Spleen (tissue), 11 donors: ENCODE results near the gene TBL3. TPM values are rescaled to one million over a fixed set of nuclear protein-coding genes. Genes with fewer than 3 reads are reported as not detected.
A peak's percentile ranks its signal among the peaks of the same experiment; 100 is the strongest.

Experiments
- DNase-seq: peaks from one replicate; pipeline ENCODE4 v3.0.0-alpha.2; 2020
- H3K27ac ChIP-seq, 8 donors: fragments of 200-600 bp; sonication (generic) in 7 of 8; 1 replicate in 4 of 8; 2 replicates in 4 of 8; pipeline versions ENCODE4 v1.5.0 to v1.8.0; 2016 to 2021; ENCODE audit warnings: inconsistent platforms in 4 of 8, mild to moderate bottlenecking in 4 of 8, moderate library complexity in 1 of 8
- H3K27me3 ChIP-seq, 7 donors: fragments of 200-600 bp; sonication (generic) in 6 of 7; replicated peaks in 1 of 7; 1 replicate in 4 of 7; 2 replicates in 3 of 7; pipeline versions ENCODE4 v1.5.0 to v1.8.0; 2016 to 2021; ENCODE audit warnings: inconsistent platforms in 3 of 7, mild to moderate bottlenecking in 1 of 7
- H3K36me3 ChIP-seq, 6 donors: fragments of 200-600 bp; sonication (generic) in 5 of 6; 1 replicate in 4 of 6; 2 replicates in 2 of 6; pipeline versions ENCODE4 v1.5.0 to v1.8.0; 2016 to 2021; ENCODE audit warnings: inconsistent platforms in 2 of 6
- H3K4me1 ChIP-seq, 6 donors: fragments of 200-600 bp; sonication (generic) in 5 of 6; 1 replicate in 3 of 6; 2 replicates in 3 of 6; pipeline versions ENCODE4 v1.5.0 to v1.8.0; 2016 to 2021; ENCODE audit warnings: inconsistent platforms in 3 of 6
- H3K4me3 ChIP-seq, 8 donors: fragments of 200-600 bp; sonication (generic) in 7 of 8; 1 replicate in 4 of 8; 2 replicates in 4 of 8; pipeline versions ENCODE4 v1.5.0 to v1.8.0; 2016 to 2021; ENCODE audit warnings: inconsistent platforms in 4 of 8, mild to moderate bottlenecking in 4 of 8, moderate library complexity in 2 of 8
- H3K9me3 ChIP-seq, 8 donors: fragments of 200-600 bp; sonication (generic) in 7 of 8; 1 replicate in 4 of 8; 2 replicates in 4 of 8; pipeline versions ENCODE4 v1.5.0 to v1.8.0; 2016 to 2021; ENCODE audit warnings: inconsistent platforms in 4 of 8
- CTCF ChIP-seq, 11 experiments: fragments of 200-600 bp in 7 of 11; fragments of 450-650 bp in 4 of 11; sonication (generic) in 4 of 11; IDR thresholded peaks in 8 of 11; conservative IDR thresholded peaks in 3 of 11; 1 replicate in 7 of 11; 2 replicates in 4 of 11; pipeline versions ENCODE4 v1.4.0 to v1.8.0; 2016 to 2021; ENCODE audit warnings: antibody characterized with exemption in 11 of 11, inconsistent platforms in 4 of 11, mild to moderate bottlenecking in 1 of 11
- POLR2A ChIP-seq, 3 donors: fragments of 450-650 bp; IDR thresholded peaks; one replicate each; pipeline ENCODE4 v1.5.1; 2017; ENCODE audit warnings: antibody characterized with exemption in 3 of 3, mild to moderate bottlenecking in 1 of 3
- POLR2AphosphoS5 ChIP-seq, 3 donors: sonication (generic); formaldehyde crosslinking; IDR thresholded peaks; one replicate each; pipeline ENCODE4 v1.5.1; 2017; ENCODE audit warnings: antibody characterized with exemption in 3 of 3
- WGBS, 5 donors: extraction: QIAGEN DNeasy Blood & Tissue Kit in 3 of 5; methylation state at CpG; one replicate each; pipeline versions ENCODE4 v1.1.5 to v1.1.7; 2013 to 2018; 5-methylcytosine and 5-hydroxymethylcytosine counted together
- intact Hi-C: fragments of 100-400 bp; cut with DNase I; formaldehyde crosslinking; loops from one replicate; pipeline ENCODE4 v1.15.0; 2023; ENCODE audit warnings: low total_unique reads
- polyA plus RNA-seq, 3 donors: library from polyadenylated mRNA; stranded (reverse); fragments of 200-250 nt; gene quantifications; one replicate each; pipeline ENCODE4 v1.2.1, GENCODE V29; 2013
- total RNA-seq, 7 donors: library from RNA; depleted of rRNA in 3 of 7; stranded (reverse); fragments of >200 nt in 3 of 7; fragmentation: NEBNext Ultra II Directional in 4 of 7; extraction: Animal tissue kit (Norgen Biotek cat#: 25700) in 4 of 7; gene quantifications; one replicate each; pipeline versions ENCODE4 v1.1.0 to v1.2.1, GENCODE V29; 2016 to 2021
- donor health status: healthy with polysubstance abuse.
- donor health status: DM: no; HTN: no; CAD: no; lungs with moderate emphysema.
- donor health status: DM: no; HTN: no; CAD: no.
- donor health status: Bipolar disorder and iron deficiency.
- donor health status: healthy.
- donor health status: DM: no; HTN: no; CAD: no.
- donor health status: DM: yes; HTN: yes; CAD: no.

TBL3 gene
- total and polyA plus RNA-seq, 10 donors: 20.6 to 54.2 (median 29.3) TPM

- H3K36me3 ChIP-seq: peaks cover 0 to 15% (median 0%) of the 10 kb centered on the region in 6 donors
- peaks cover 0 to 48% (median 7%) of the 10 kb centered on the region in 7 donors for H3K27me3 ChIP-seq
- peak overlapping the region; percentile 43 to 87 (median 69) for H3K4me3 ChIP-seq
- intact Hi-C loops: loop anchor here (5.0 kb wide), 1 partner anchor 125 kb away; no protein-coding TSS in a partner anchor
- WGBS, 5 donors: 7 to 10% (median 8%) methylated on average over 18 to 76 of the region's 76 CpGs
- peak; percentile 80 for DNase-seq
- TF ChIP-seq POLR2AphosphoS5 (IDR thresholded peaks at IDR 0.05): peak in 1 of 3 donors; percentile 19
- no peak for TF ChIP-seq POLR2A (IDR thresholded peaks at IDR 0.05)
- no peak for TF ChIP-seq CTCF (IDR thresholded peaks at IDR 0.05 in 8 of 11, conservative IDR thresholded peaks at IDR 0.05 in 3 of 11)
- peaks cover 24 to 98% (median 83%) of the 10 kb centered on the region in 6 donors for H3K4me1 ChIP-seq
- H3K27ac ChIP-seq: peak overlapping the region in 7 of 8 donors; percentile 63 to 90 (median 87)
- H3K9me3 ChIP-seq: no peaks in the 10 kb centered on the region
Measured at GRCh38 chr16:2027024-2028010, 55.5 kb downstream of the TBL3 start.

- Histone ChIP-seq H3K4me3 (peak overlapping the region; percentile 43 to 87 (median 69)), H3K4me1 (peaks cover 19 to 98% (median 84%) of the 10 kb centered on the region in 6 donors)
Measured at GRCh38 chr16:2028146-2028545, 56.3 kb downstream of the TBL3 start.

GRCh38 chr16:2028620-2029220 lies 56.9 kb downstream of the TBL3 start:
- Histone ChIP-seq H3K36me3 (peaks cover 0 to 15% (median 0%) of the 10 kb centered on the region in 6 donors), H3K9me3 (no peaks in the 10 kb centered on the region), H3K27ac (peak overlapping the region in 6 of 8 donors; percentile 3 to 90 (median 87)), H3K4me3 (peak overlapping the region in 7 of 8 donors; percentile 56 to 87 (median 70)), H3K4me1 (peaks cover 14 to 98% (median 84%) of the 10 kb centered on the region in 6 donors), H3K27me3 (peaks cover 0 to 48% (median 7%) of the 10 kb centered on the region in 7 donors)
- 53 to 72% (median 69%) methylated on average over 17 to 18 of the region's 18 CpGs for WGBS, 5 donors
- TF ChIP-seq POLR2A (IDR thresholded peaks at IDR 0.05) (no peak), POLR2AphosphoS5 (IDR thresholded peaks at IDR 0.05) (no peak), CTCF (IDR thresholded peaks at IDR 0.05 in 8 of 11, conservative IDR thresholded peaks at IDR 0.05 in 3 of 11) (no peak)
- intact Hi-C loops: loop anchor here (5.0 kb wide), 1 partner anchor 124 kb away; no protein-coding TSS in a partner anchor
- DNase-seq: no peak

More at GRCh38 chr16:2028146-2028545, 56.3 kb downstream of the TBL3 start:
- TF ChIP-seq POLR2AphosphoS5 (IDR thresholded peaks at IDR 0.05) (no peak), CTCF (IDR thresholded peaks at IDR 0.05 in 8 of 11, conservative IDR thresholded peaks at IDR 0.05 in 3 of 11) (no peak), POLR2A (IDR thresholded peaks at IDR 0.05) (no peak)
- DNase-seq: no peak
- Histone ChIP-seq H3K27me3 (peaks cover 0 to 48% (median 7%) of the 10 kb centered on the region in 7 donors), H3K36me3 (peaks cover 0 to 15% (median 0%) of the 10 kb centered on the region in 6 donors), H3K9me3 (no peaks in the 10 kb centered on the region), H3K27ac (peak overlapping the region in 6 of 8 donors; percentile 3 to 90 (median 87))
- intact Hi-C loops: loop anchor here (5.0 kb wide), 1 partner anchor 124 kb away; no protein-coding TSS in a partner anchor
- 55 to 79% (median 76%) methylated on average over 2 to 3 of the region's 3 CpGs for WGBS, 5 donors
